Tibial nerve (tissue), 4 donors: ENCODE data around the gene ZNRF3.

Experiments
- CTCF ChIP-seq, 5 experiments: fragments of 200-600 bp in 3 of 5; fragments of 450-650 bp in 2 of 5; sonication (generic) in 3 of 5; IDR thresholded peaks; one replicate each; pipeline ENCODE4 v1.5.1; 2016 to 2019; ENCODE audit warnings: antibody characterized with exemption in 5 of 5, mild to moderate bottlenecking in 3 of 5, moderate library complexity in 2 of 5
- EP300 ChIP-seq, 2 donors: sonication (generic); formaldehyde crosslinking; IDR thresholded peaks; one replicate each; pipeline ENCODE4 v1.6.1; 2017; ENCODE audit warnings: antibody characterized with exemption in 2 of 2, mild to moderate bottlenecking in 1 of 2
- POLR2A ChIP-seq, 2 donors: fragments of 450-650 bp; IDR thresholded peaks; one replicate each; pipeline ENCODE4 v1.6.1; 2017; ENCODE audit warnings: antibody characterized with exemption in 2 of 2, mild to moderate bottlenecking in 2 of 2, moderate library complexity in 2 of 2

GRCh38 chr22:29000641-29001040 is 117.3 kb downstream of the ZNRF3 start:
- TF ChIP-seq CTCF (IDR thresholded peaks at IDR 0.05) (no peak), POLR2A (IDR thresholded peaks at IDR 0.05) (no peak), EP300 (IDR thresholded peaks at IDR 0.05) (no peak)
